Adrenal gland (tissue), 12 donors: ENCODE measurements around the gene PKD1. TPM values are rescaled to one million over a fixed set of nuclear protein-coding genes. Genes with fewer than 3 reads are reported as not detected.

ENCODE experiments used
- DNase-seq, 7 donors: peaks; one replicate each; pipeline ENCODE4 v3.0.0-alpha.2; 2019 to 2020
- H3K27ac ChIP-seq, 5 donors: fragments of 200-600 bp; sonication (generic) in 4 of 5; 1 replicate in 3 of 5; 2 replicates in 2 of 5; pipeline versions ENCODE4 v1.5.1 to v1.8.0; 2016 to 2020; ENCODE audit warnings: mild to moderate bottlenecking in 1 of 5
- H3K27me3 ChIP-seq: fragments of 200-600 bp; 2 replicates; pipeline ENCODE4 v1.8.0; 2021
- H3K36me3 ChIP-seq, 2 donors: fragments of 200-600 bp; replicated peaks in 1 of 2; 1 replicate in 1 of 2; 2 replicates in 1 of 2; pipeline versions ENCODE4 v1.5.1 to v1.8.0; 2018 to 2022
- H3K4me1 ChIP-seq, 2 donors: fragments of 200-600 bp; replicated peaks in 1 of 2; 1 replicate in 1 of 2; 2 replicates in 1 of 2; pipeline versions ENCODE4 v1.5.1 to v1.8.0; 2018 to 2021
- H3K4me3 ChIP-seq, 4 donors: fragments of 200-600 bp; sonication (generic) in 3 of 4; one replicate each; pipeline ENCODE4 v1.5.1; 2016 to 2018
- H3K9me3 ChIP-seq, 3 donors: fragments of 200-600 bp; sonication (generic) in 1 of 3; replicated peaks in 1 of 3; 1 replicate in 2 of 3; 2 replicates in 1 of 3; pipeline versions ENCODE4 v1.5.1 to v1.8.0; 2016 to 2021
- POLR2A ChIP-seq, 2 donors: fragments of 450-650 bp; IDR thresholded peaks; one replicate each; pipeline ENCODE4 v1.6.1; 2017; ENCODE audit warnings: antibody characterized with exemption in 2 of 2, mild to moderate bottlenecking in 2 of 2, moderate library complexity in 1 of 2
- WGBS, 4 donors: extraction: QIAGEN DNeasy Blood & Tissue Kit in 2 of 4; methylation state at CpG; one replicate each; pipeline versions ENCODE4 v1.1.5 to v1.1.7; 2013 to 2017; 5-methylcytosine and 5-hydroxymethylcytosine counted together
- intact Hi-C, 2 donors: fragments of 100-400 bp; cut with DNase I; formaldehyde crosslinking; loops; one replicate each; pipeline versions ENCODE4 v1.14.1 to v1.15.0; 2022 to 2023
- polyA plus RNA-seq, 3 donors: library from polyadenylated mRNA; stranded (reverse); fragments of 200-250 nt in 2 of 3; fragments of 350-450 nt in 1 of 3; fragmentation: Illumina TruSeq in 1 of 3; extraction: RNeasy Lipid Tissue Mini Kit (QIAGEN cat#74804) in 1 of 3; gene quantifications; one replicate each; pipeline ENCODE4 v1.2.3, GENCODE V29; 2013 to 2014
- total RNA-seq, 9 donors: library from RNA; depleted of rRNA in 4 of 9; stranded (reverse); fragments of >200 nt in 4 of 9; fragments of 120-200 nt in 1 of 9; fragmentation: NEBNext Ultra II Directional in 1 of 9; extraction: Animal tissue kit (Norgen Biotek cat#: 25700) in 1 of 9; gene quantifications; one replicate each; pipeline versions ENCODE4 v1.1.0 to v1.2.4, GENCODE V29; 2013 to 2023
- TF ChIP-seq, protein P1 (sequence below), 6 experiments: fragments of 450-650 bp in 4 of 6; fragments of 200-600 bp in 2 of 6; sonication (generic) in 1 of 6; IDR thresholded peaks; 1 replicate in 5 of 6; 2 replicates in 1 of 6; pipeline versions ENCODE4 v1.5.1 to v1.8.0; 2016 to 2021; ENCODE audit warnings: antibody characterized with exemption in 6 of 6, mild to moderate bottlenecking in 2 of 6, moderate library complexity in 1 of 6
- donor health status: healthy with polysubstance abuse.
- donor health status: Bipolar disorder and iron deficiency.
- donor health status: DM: yes; HTN: yes; CAD: no.
- donor health status: DM: no; HTN: no; CAD: no.
- donor health status: DM: no; HTN: no; CAD: no.
- donor health status: DM: yes; HTN: yes; CAD: no.

PKD1 gene
- total and polyA plus RNA-seq, 12 donors = 9.2 to 359 (median 102) TPM

DNA sequence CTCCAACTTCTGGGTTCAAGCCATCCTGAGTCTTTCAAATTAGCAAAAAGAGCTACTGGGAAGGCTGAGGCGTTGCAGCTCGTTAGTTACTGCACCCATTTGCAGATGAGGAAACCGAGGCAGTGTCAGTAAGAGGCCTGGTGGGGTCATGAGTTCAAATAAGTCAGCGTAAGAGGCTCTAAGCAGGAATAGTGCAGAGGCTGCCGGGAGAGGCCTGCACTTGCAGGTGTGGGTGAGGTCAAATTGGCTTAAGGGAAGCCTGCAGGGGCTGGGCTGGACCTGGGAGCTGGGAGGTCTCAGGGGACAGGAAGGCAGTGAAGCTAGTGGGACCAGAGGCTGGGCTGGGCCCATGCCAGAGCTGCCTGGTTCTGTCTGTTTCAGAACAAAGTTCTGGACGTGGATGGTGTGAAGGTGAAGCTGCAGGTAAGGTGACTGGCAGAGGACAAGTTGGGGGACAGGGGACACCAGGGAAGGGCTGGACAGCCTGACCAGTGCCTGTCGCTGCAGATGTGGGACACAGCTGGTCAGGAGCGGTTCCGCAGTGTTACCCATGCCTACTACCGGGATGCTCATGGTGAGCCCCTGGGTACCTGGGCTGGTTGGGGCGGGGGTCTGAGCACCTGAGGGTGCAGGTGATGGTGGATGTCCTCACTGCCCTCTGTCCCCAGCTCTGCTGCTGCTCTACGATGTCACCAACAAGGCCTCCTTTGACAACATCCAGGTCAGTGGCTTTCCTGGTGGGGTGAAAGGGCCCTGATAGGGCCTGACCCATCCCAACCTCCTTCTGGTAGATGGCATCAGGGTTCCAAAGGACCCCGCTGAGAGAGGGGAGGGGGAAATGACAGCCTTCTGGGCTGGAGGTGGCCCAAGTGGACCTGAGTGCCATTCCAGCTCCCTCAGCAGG is 15.7 kb upstream of the PKD1 start:
- Histone ChIP-seq H3K36me3 (no peaks in the 10 kb centered on the region), H3K4me1 (peaks cover 29 to 53% of the 10 kb centered on the region in 2 donors), H3K9me3 (no peaks in the 10 kb centered on the region), H3K4me3 (no peak overlapping the region), H3K27ac (no peak overlapping the region), H3K27me3 (no peaks in the 10 kb centered on the region)
- no peak for DNase-seq
- WGBS, 4 donors = 73 to 81% (median 78%) methylated on average over 13 of the region's 13 CpGs
- no peak for TF ChIP-seq POLR2A (IDR thresholded peaks at IDR 0.05)
- TF ChIP-seq, protein P1, sequence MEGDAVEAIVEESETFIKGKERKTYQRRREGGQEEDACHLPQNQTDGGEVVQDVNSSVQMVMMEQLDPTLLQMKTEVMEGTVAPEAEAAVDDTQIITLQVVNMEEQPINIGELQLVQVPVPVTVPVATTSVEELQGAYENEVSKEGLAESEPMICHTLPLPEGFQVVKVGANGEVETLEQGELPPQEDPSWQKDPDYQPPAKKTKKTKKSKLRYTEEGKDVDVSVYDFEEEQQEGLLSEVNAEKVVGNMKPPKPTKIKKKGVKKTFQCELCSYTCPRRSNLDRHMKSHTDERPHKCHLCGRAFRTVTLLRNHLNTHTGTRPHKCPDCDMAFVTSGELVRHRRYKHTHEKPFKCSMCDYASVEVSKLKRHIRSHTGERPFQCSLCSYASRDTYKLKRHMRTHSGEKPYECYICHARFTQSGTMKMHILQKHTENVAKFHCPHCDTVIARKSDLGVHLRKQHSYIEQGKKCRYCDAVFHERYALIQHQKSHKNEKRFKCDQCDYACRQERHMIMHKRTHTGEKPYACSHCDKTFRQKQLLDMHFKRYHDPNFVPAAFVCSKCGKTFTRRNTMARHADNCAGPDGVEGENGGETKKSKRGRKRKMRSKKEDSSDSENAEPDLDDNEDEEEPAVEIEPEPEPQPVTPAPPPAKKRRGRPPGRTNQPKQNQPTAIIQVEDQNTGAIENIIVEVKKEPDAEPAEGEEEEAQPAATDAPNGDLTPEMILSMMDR (IDR thresholded peaks at IDR 0.05) = no peak
- intact Hi-C loops = loop anchor here in 1 of 2 donors (5.0 kb wide), 1 partner anchor 144 kb away; the partner anchor contains the start of gene ZNF598

DNA sequence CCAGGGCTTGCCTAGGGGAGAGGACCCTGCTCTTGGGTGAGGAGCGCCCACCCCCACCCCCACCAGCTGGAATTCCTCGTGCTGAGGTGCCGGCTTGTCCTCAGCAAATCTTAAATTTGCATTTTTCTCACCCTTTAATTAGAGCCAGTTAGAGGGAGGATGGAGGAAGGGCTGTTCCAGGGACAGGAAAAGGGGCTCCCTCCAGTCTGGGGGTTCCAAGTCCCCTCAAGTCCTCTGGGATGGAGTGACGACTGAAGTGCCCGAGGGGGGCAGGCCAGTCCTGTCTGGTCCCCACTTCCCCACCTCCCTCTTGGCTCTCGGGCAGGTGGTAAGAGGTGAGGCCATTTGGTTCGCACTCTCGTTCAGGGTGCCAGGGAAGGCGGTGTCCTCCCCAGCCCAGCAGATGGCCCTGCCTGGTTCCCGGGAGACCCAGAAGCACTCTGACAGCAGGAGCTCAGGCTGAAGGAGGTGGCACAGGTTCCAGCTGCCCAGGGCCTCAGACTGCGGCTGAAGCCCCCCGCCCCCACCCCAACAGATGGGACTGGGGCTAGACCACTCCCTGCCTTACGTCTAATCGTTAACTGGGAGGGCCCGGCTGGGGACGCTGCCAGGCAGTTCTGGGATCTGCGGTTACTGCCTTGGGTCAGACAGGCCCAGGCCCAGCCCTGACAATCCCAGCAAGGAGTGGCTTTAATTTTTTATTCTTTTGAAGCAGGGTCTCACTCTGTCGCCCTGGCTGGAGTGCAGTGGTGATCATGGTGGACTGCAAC is 14.9 kb upstream of the PKD1 start:
- Histone ChIP-seq H3K4me1 (peaks cover 24 to 51% of the 10 kb centered on the region in 2 donors), H3K27ac (no peak overlapping the region), H3K27me3 (no peaks in the 10 kb centered on the region), H3K9me3 (no peaks in the 10 kb centered on the region), H3K36me3 (no peaks in the 10 kb centered on the region), H3K4me3 (no peak overlapping the region)
- WGBS, 4 donors = 62 to 73% (median 69%) methylated on average over 5 to 18 of the region's 18 CpGs
- intact Hi-C loops = loop anchor here in 1 of 2 donors (5.0 kb wide), 1 partner anchor 143 kb away; the partner anchor contains the start of gene ZNF598
- DNase-seq = peak in 1 of 7 donors; percentile 79
- TF ChIP-seq POLR2A (IDR thresholded peaks at IDR 0.05) = no peak
- TF ChIP-seq, protein P1 (IDR thresholded peaks at IDR 0.05) = no peak

DNA sequence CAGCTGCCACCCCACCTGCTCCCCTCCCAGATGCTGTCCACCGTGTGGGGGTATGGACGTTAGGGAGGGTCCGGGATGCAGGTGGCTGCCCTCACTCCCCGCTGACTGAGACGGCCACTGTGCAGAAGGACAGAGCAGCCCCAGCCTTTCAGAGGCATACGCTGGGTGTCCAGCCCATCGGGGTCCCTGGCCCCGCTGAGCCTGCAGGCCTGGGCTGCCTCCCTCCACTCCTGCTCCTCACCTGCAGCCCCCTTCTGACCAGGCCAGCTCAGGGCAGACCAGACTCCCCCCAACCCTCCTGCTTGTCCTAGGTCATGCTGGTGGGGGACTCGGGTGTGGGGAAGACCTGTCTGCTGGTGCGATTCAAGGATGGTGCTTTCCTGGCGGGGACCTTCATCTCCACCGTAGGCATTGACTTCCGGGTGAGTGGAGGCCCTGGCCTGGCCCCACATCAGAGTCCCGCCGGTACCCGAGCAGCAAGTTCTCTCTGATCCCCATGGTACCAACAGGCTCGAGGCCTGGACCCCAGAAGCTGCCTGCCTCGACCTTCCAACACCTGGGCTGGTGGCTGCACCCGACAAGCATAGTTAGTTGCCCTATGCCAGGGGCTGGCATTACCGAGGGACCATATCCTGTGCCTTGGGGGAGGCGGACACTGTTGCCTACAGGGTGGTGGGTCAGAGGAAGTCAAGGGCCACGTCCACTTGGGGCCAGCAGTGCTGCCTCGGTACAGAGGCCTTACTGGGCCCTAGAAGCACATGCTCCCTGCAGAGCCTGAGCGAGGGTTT is 14.1 kb upstream of the PKD1 start:
- TF ChIP-seq, protein P1 (IDR thresholded peaks at IDR 0.05) = no peak
- no peak for TF ChIP-seq POLR2A (IDR thresholded peaks at IDR 0.05)
- Histone ChIP-seq H3K36me3 (no peaks in the 10 kb centered on the region), H3K4me3 (no peak overlapping the region), H3K27me3 (no peaks in the 10 kb centered on the region), H3K4me1 (peaks cover 24 to 51% of the 10 kb centered on the region in 2 donors), H3K27ac (no peak overlapping the region), H3K9me3 (no peaks in the 10 kb centered on the region)
- intact Hi-C loops = loop anchor here (5.0 kb wide), 2 partner anchors 128 to 143 kb away; partner anchors contain the start of gene ZNF598 (in 1 of the 2)
- DNase-seq = no peak
- 60 to 65% (median 64%) methylated on average over 1 to 24 of the region's 24 CpGs for WGBS, 4 donors
